A549 (cell line): ENCODE results near the gene CIT. TPM values are rescaled to one million over a fixed set of nuclear protein-coding genes. Genes with fewer than 3 reads are reported as not detected.
A peak's percentile ranks its signal among the peaks of the same experiment; 100 is the strongest.

Experiments
- ATAC-seq, 2 experiments: fragments of 200-7000 bp in 1 of 2; fragments of >200 bp in 1 of 2; cut with Nextera tagmentation in 1 of 2; cut with Tn5 transposase in 1 of 2; 3 replicates each; pipeline versions ENCODE4 v1.8.0 to v1.9.1; 2018 to 2020; ENCODE audit warnings: mild to moderate bottlenecking in 1 of 2, moderate library complexity in 1 of 2
- CTCF ChIA-PET: fragments of 300-600 bp; sonication (Branson Sonifier 250); formaldehyde crosslinking; extraction: SDS; loops from one replicate; lab custom pipeline; 2021; ENCODE audit warnings: antibody characterized with exemption, inconsistent platforms; lab: Yijun Ruan, JAX
- POLR2A ChIA-PET: fragments of 350-600 bp; formaldehyde crosslinking; extraction: SDS; loops from one replicate; lab custom pipeline; 2021; ENCODE audit warnings: antibody characterized with exemption, inconsistent platforms; lab: Yijun Ruan, JAX
- DNase-seq, 2 experiments: peaks; one replicate each; pipeline versions ENCODE4 v3.0.0 to v3.0.0-alpha.2; 2011 to 2016; ENCODE audit warnings: low read depth in 1 of 2, low spot score in 1 of 2
- FAIRE-seq: peaks from 2 replicates; lab custom pipeline; 2011; peaks lifted over from hg19 to GRCh38; lab: Jason Lieb, UNC
- H3K27ac ChIP-seq, 2 experiments: fragments of >200 bp; sonication (Bioruptor Twin); formaldehyde crosslinking; 3 replicates each; pipeline ENCODE4 v1.5.1; 2016 to 2017
- H3K4me1 ChIP-seq: fragments of >200 bp; sonication (Bioruptor Twin); formaldehyde crosslinking; 3 replicates; pipeline ENCODE4 v1.6.1; 2016
- H3K4me2 ChIP-seq: fragments of >200 bp; sonication (Bioruptor Twin); formaldehyde crosslinking; 3 replicates; pipeline ENCODE4 v1.6.1; 2016
- H3K4me3 ChIP-seq: fragments of >200 bp; sonication (Bioruptor Twin); formaldehyde crosslinking; 3 replicates; pipeline ENCODE4 v1.5.1; 2016
- H3K9me3 ChIP-seq: fragments of >200 bp; sonication (Bioruptor Twin); formaldehyde crosslinking; 3 replicates; pipeline ENCODE4 v1.6.1; 2016
- ATOH8 ChIP-seq: fragments of 250-450 bp; sonication (Bioruptor Pico); IDR thresholded peaks from 2 replicates; pipeline ENCODE4 v1.5.0; 2020; ENCODE audit warnings: low read depth, mild to moderate bottlenecking, moderate library complexity
- CEBPB ChIP-seq, 2 experiments: fragments of >200 bp in 1 of 2; sonication (Bioruptor Twin) in 1 of 2; formaldehyde crosslinking in 1 of 2; IDR thresholded peaks; 2 replicates each; pipeline ENCODE4 v1.6.1; 2012 to 2016
- CHD4 ChIP-seq: fragments of 200-600 bp; sonication (generic); IDR thresholded peaks from 2 replicates; pipeline ENCODE4 v1.6.1; 2016; ENCODE audit warnings: antibody characterized with exemption, mild to moderate bottlenecking, borderline replicate concordance
- CTCF ChIP-seq: fragments of >200 bp; sonication (Bioruptor Twin); formaldehyde crosslinking; IDR thresholded peaks from 3 replicates; pipeline ENCODE4 v1.5.1; 2016
- E2F6 ChIP-seq: IDR thresholded peaks from 2 replicates; pipeline ENCODE4 v1.6.1; 2012; ENCODE audit warnings: low read depth, borderline replicate concordance
- ESRRA ChIP-seq: fragments of 150-350 bp; IDR thresholded peaks from 2 replicates; pipeline ENCODE4 v1.6.1; 2014; ENCODE audit warnings: mild to moderate bottlenecking, low read length, borderline replicate concordance
- HDAC2 ChIP-seq: fragments of 200-600 bp; sonication (generic); IDR thresholded peaks from 2 replicates; pipeline ENCODE4 v1.6.1; 2016
- JUN ChIP-seq, 2 experiments: fragments of >200 bp; sonication (Bioruptor Twin); formaldehyde crosslinking; IDR thresholded peaks; 2 replicates in 1 of 2; 3 replicates in 1 of 2; pipeline ENCODE4 v1.6.1; 2016 to 2017
- MYC ChIP-seq: IDR thresholded peaks from 2 replicates; pipeline ENCODE4 v1.6.1; 2012; ENCODE audit warnings: mild to moderate bottlenecking, inconsistent platforms, low read length, improper control_type of control experiment, borderline replicate concordance
- NFE2L2 ChIP-seq: fragments of 150-350 bp; conservative IDR thresholded peaks from 2 replicates; pipeline ENCODE4 v1.6.1; 2014; ENCODE audit warnings: low read length
- RAD21 ChIP-seq, 2 experiments: fragments of >200 bp in 1 of 2; sonication (Bioruptor Twin) in 1 of 2; formaldehyde crosslinking in 1 of 2; IDR thresholded peaks in 1 of 2; conservative IDR thresholded peaks in 1 of 2; 2 replicates in 1 of 2; 3 replicates in 1 of 2; pipeline ENCODE4 v1.6.1; 2012 to 2018; ENCODE audit warnings: inconsistent platforms in 1 of 2
- SMC3 ChIP-seq: fragments of >200 bp; sonication (Bioruptor Twin); formaldehyde crosslinking; IDR thresholded peaks from 3 replicates; pipeline ENCODE4 v1.6.1; 2018; ENCODE audit warnings: inconsistent platforms
- SREBF2 ChIP-seq: fragments of 450-650 bp; IDR thresholded peaks from 2 replicates; pipeline ENCODE4 v1.6.1; 2014; ENCODE audit warnings: mild to moderate bottlenecking, moderate library complexity
- USF2 ChIP-seq: fragments of 450-650 bp; IDR thresholded peaks from 2 replicates; pipeline ENCODE4 v1.6.1; 2014; ENCODE audit warnings: antibody characterized with exemption
- WGBS: methylation state at CpG from one replicate; pipeline ENCODE4 v1.1.6; 2017; ENCODE audit errors: missing lambda C conversion rate; 5-methylcytosine and 5-hydroxymethylcytosine counted together
- polyA plus RNA-seq, 4 experiments: library from polyadenylated mRNA; depleted of rRNA in 3 of 4; stranded (reverse); fragments of >200 nt; fragmentation: RNase III in 1 of 4; extraction: RNeasy Plus Mini Kit Qiagen cat#74134 plus additional on column Dnase treatment in 1 of 4; gene quantifications; 2 replicates in 3 of 4; 3 replicates in 1 of 4; pipeline ENCODE4 v1.2.3, GENCODE V29; 2011 to 2017
- TF ChIP-seq, protein P1 (sequence below): fragments of 250-450 bp; sonication (Bioruptor Pico); IDR thresholded peaks from 2 replicates; pipeline ENCODE4 v1.5.0; 2021; ENCODE audit warnings: mild to moderate bottlenecking, moderate library complexity, borderline replicate concordance

The CIT gene
- polyA plus RNA-seq, 2 of the 4 experiments (the other 2 are of a cell fraction): 12.5 to 25.4 TPM

GRCh38 chr12:119696943-119697342 lies 180.2 kb downstream of the CIT start (continued):
- TF ChIP-seq ATOH8 (CRISPR knock-in tag) (no peak), ESRRA (no peak), E2F6 (no peak), USF2 (no peak), CEBPB (IDR thresholded peaks at IDR 0.05) (no peak), SREBF2 (no peak), CHD4 (no peak)
- TF ChIP-seq, protein P1, sequence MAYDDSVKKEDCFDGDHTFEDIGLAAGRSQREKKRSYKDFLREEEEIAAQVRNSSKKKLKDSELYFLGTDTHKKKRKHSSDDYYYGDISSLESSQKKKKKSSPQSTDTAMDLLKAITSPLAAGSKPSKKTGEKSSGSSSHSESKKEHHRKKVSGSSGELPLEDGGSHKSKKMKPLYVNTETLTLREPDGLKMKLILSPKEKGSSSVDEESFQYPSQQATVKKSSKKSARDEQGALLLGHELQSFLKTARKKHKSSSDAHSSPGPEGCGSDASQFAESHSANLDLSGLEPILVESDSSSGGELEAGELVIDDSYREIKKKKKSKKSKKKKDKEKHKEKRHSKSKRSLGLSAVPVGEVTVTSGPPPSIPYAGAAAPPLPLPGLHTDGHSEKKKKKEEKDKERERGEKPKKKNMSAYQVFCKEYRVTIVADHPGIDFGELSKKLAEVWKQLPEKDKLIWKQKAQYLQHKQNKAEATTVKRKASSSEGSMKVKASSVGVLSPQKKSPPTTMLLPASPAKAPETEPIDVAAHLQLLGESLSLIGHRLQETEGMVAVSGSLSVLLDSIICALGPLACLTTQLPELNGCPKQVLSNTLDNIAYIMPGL (CRISPR knock-in tag): no peak

DNA sequence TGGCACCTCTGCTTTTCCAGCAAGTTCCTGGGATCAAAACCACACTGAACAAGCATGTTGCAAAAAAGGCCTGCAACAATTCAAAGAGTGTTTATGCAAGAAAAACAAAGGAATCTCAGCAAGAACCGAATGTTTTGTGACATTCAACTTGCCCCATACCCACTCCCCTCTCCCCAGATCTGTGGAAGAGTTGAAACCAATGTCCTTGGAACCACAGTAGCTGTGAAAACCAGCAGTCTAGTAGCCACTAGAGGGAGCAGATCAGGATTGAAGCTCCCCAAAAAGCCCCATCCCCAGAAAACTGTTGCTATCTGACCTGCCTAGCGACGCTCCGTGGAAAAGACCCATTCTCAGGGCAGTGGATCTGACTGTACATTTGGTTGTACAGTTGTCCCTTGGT lies 182.1 kb downstream of the CIT start:
- no peak for TF ChIP-seq MYC
- TF ChIP-seq RAD21 (conservative IDR thresholded peaks at IDR 0.05 in 1 of 2, IDR thresholded peaks at IDR 0.05 in 1 of 2): peak in 1 of 2 experiments; percentile 17; a peak in 2 of 5 replicates
- TF ChIP-seq CTCF: peak; percentile 50
- peak; percentile 36; the same call in 2 of the 3 replicates for TF ChIP-seq SMC3
- no peak for TF ChIP-seq JUN (IDR thresholded peaks at IDR 0.05)
- ChIA-PET POLR2A (no interaction called here), CTCF (interaction anchor here (0.6 to 2.3 kb wide), 15 partner anchors 9 to 1445 kb away, joined by 3 to 12 read pairs (median 3); no protein-coding TSS in a partner anchor)
- DNase-seq (peak; percentile 21), FAIRE-seq (no peak), ATAC-seq (peak; percentile 72 to 80; a peak in 5 of 6 replicates)
- Histone ChIP-seq H3K27ac (no peak overlapping the region), H3K4me2 (no peak overlapping the region), H3K4me1 (no peaks in the 10 kb centered on the region), H3K9me3 (no peaks in the 10 kb centered on the region), H3K4me3 (no peak overlapping the region)
- 73% methylated on average over 4 of the region's 4 CpGs for WGBS

- WGBS: 92% methylated on average over 6 of the region's 6 CpGs
Measured at GRCh38 chr12:119694111-119694510, 183.0 kb downstream of the CIT start.

More at GRCh38 chr12:119694111-119694510, 183.0 kb downstream of the CIT start:
- Histone ChIP-seq H3K9me3 (no peaks in the 10 kb centered on the region), H3K4me2 (no peak overlapping the region), H3K4me3 (no peak overlapping the region), H3K4me1 (no peaks in the 10 kb centered on the region), H3K27ac (no peak overlapping the region)
- no peak for ATAC-seq
- no peak for FAIRE-seq
- TF ChIP-seq HDAC2: no peak
- no peak for TF ChIP-seq NFE2L2
- no peak for TF ChIP-seq CTCF
- POLR2A ChIA-PET: no interaction called here
- CTCF ChIA-PET: interaction anchor here (0.9 to 2.3 kb wide), 4 partner anchors 10 to 52 kb away, joined by 3 to 7 read pairs (median 4); no protein-coding TSS in a partner anchor
- DNase-seq: no peak
